ENCODE measurements around the gene SPSB1.

DNA sequence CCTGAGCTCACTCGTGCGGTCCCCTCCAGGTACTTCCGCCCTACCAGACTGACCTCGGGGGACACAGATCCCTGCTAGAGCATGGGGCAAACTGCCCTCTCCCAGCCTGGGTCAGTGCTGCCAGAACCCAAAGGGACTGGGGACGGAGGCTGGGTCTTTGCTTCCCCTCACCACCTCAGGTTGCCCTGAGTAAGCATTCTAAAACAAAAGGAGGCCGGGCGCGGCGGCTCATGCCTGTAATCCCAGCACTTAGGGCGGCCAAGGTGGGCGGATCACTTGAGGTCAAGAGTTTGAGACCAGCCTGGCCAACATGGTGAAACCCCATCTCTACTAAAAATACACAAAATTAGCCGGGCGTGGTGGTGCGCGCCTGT, 108.4 kb downstream of the SPSB1 start:
- TF ChIP-seq, protein P1, sequence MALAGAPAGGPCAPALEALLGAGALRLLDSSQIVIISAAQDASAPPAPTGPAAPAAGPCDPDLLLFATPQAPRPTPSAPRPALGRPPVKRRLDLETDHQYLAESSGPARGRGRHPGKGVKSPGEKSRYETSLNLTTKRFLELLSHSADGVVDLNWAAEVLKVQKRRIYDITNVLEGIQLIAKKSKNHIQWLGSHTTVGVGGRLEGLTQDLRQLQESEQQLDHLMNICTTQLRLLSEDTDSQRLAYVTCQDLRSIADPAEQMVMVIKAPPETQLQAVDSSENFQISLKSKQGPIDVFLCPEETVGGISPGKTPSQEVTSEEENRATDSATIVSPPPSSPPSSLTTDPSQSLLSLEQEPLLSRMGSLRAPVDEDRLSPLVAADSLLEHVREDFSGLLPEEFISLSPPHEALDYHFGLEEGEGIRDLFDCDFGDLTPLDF (CRISPR knock-in tag; IDR thresholded peaks at IDR 0.05) = no peak
- TF ChIP-seq, protein P2, sequence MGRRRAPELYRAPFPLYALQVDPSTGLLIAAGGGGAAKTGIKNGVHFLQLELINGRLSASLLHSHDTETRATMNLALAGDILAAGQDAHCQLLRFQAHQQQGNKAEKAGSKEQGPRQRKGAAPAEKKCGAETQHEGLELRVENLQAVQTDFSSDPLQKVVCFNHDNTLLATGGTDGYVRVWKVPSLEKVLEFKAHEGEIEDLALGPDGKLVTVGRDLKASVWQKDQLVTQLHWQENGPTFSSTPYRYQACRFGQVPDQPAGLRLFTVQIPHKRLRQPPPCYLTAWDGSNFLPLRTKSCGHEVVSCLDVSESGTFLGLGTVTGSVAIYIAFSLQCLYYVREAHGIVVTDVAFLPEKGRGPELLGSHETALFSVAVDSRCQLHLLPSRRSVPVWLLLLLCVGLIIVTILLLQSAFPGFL (CRISPR knock-in tag; IDR thresholded peaks at IDR 0.05; ENCODE audit: borderline replicate concordance) = no peak
- TF ChIP-seq, protein P3, sequence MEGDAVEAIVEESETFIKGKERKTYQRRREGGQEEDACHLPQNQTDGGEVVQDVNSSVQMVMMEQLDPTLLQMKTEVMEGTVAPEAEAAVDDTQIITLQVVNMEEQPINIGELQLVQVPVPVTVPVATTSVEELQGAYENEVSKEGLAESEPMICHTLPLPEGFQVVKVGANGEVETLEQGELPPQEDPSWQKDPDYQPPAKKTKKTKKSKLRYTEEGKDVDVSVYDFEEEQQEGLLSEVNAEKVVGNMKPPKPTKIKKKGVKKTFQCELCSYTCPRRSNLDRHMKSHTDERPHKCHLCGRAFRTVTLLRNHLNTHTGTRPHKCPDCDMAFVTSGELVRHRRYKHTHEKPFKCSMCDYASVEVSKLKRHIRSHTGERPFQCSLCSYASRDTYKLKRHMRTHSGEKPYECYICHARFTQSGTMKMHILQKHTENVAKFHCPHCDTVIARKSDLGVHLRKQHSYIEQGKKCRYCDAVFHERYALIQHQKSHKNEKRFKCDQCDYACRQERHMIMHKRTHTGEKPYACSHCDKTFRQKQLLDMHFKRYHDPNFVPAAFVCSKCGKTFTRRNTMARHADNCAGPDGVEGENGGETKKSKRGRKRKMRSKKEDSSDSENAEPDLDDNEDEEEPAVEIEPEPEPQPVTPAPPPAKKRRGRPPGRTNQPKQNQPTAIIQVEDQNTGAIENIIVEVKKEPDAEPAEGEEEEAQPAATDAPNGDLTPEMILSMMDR (IDR thresholded peaks at IDR 0.05) = no peak
- TF ChIP-seq SMAD4 (CRISPR knock-in tag; IDR thresholded peaks at IDR 0.05) (no peak), MXD4 (CRISPR knock-in tag; IDR thresholded peaks at IDR 0.05; ENCODE audit: borderline replicate concordance) (no peak), JUN (CRISPR knock-in tag; IDR thresholded peaks at IDR 0.05) (no peak)
- TF ChIP-seq, protein P4, sequence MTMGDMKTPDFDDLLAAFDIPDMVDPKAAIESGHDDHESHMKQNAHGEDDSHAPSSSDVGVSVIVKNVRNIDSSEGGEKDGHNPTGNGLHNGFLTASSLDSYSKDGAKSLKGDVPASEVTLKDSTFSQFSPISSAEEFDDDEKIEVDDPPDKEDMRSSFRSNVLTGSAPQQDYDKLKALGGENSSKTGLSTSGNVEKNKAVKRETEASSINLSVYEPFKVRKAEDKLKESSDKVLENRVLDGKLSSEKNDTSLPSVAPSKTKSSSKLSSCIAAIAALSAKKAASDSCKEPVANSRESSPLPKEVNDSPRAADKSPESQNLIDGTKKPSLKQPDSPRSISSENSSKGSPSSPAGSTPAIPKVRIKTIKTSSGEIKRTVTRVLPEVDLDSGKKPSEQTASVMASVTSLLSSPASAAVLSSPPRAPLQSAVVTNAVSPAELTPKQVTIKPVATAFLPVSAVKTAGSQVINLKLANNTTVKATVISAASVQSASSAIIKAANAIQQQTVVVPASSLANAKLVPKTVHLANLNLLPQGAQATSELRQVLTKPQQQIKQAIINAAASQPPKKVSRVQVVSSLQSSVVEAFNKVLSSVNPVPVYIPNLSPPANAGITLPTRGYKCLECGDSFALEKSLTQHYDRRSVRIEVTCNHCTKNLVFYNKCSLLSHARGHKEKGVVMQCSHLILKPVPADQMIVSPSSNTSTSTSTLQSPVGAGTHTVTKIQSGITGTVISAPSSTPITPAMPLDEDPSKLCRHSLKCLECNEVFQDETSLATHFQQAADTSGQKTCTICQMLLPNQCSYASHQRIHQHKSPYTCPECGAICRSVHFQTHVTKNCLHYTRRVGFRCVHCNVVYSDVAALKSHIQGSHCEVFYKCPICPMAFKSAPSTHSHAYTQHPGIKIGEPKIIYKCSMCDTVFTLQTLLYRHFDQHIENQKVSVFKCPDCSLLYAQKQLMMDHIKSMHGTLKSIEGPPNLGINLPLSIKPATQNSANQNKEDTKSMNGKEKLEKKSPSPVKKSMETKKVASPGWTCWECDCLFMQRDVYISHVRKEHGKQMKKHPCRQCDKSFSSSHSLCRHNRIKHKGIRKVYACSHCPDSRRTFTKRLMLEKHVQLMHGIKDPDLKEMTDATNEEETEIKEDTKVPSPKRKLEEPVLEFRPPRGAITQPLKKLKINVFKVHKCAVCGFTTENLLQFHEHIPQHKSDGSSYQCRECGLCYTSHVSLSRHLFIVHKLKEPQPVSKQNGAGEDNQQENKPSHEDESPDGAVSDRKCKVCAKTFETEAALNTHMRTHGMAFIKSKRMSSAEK (CRISPR knock-in tag; IDR thresholded peaks at IDR 0.05; ENCODE audit: borderline replicate concordance) = no peak
- TF ChIP-seq, protein P5, sequence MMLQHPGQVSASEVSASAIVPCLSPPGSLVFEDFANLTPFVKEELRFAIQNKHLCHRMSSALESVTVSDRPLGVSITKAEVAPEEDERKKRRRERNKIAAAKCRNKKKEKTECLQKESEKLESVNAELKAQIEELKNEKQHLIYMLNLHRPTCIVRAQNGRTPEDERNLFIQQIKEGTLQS (CRISPR knock-in tag; conservative IDR thresholded peaks at IDR 0.05) = no peak
